HL-60/S4 treated with phorbol 12-myristate 13-acetate at 8.2 ng/mL for 4 days and 3 days (cell line): ENCODE data around the gene INHBE.

Experiments used
- in situ Hi-C: fragments of 300-500 bp; cut with MboI; formaldehyde crosslinking; loops from 2 replicates; pipeline ENCODE4 v1.15.0; 2022; ENCODE audit warnings: low sequenced_read_pairs

INHBE gene

GRCh38 chr12:57472391-57472790 is 17.3 kb downstream of the INHBE start:
- in situ Hi-C loops = loop anchor here (25.0 kb wide), 1 partner anchor 385 kb away; the partner anchor contains the start of genes NAB2 and NEMP1

- in situ Hi-C loops = loop anchor here (25.0 kb wide), 1 partner anchor 386 kb away; the partner anchor contains the start of genes NAB2 and NEMP1
Measured at GRCh38 chr12:57473392-57473791, 18.3 kb downstream of the INHBE start.

GRCh38 chr12:57473886-57474285 is 18.8 kb downstream of the INHBE start:
- in situ Hi-C loops = loop anchor here (25.0 kb wide), 1 partner anchor 387 kb away; the partner anchor contains the start of genes NAB2 and NEMP1

GRCh38 chr12:57474430-57474829 is 19.3 kb downstream of the INHBE start:
- in situ Hi-C loops = loop anchor here (25.0 kb wide), 1 partner anchor 387 kb away; the partner anchor contains the start of genes NAB2 and NEMP1

- in situ Hi-C loops = loop anchor here (25.0 kb wide), 1 partner anchor 388 kb away; the partner anchor contains the start of genes NAB2 and NEMP1
Measured at GRCh38 chr12:57474862-57475261, 19.8 kb downstream of the INHBE start.

- in situ Hi-C loops = no loop called here
Measured at GRCh38 chr12:57475271-57476161, 20.4 kb downstream of the INHBE start.

GRCh38 chr12:57476162-57476992 is 21.3 kb downstream of the INHBE start:
- in situ Hi-C loops = no loop called here

- in situ Hi-C loops = no loop called here
Measured at GRCh38 chr12:57476993-57477709, 22.0 kb downstream of the INHBE start.

- in situ Hi-C loops = no loop called here
Measured at GRCh38 chr12:57477710-57478681, 22.9 kb downstream of the INHBE start.

- in situ Hi-C loops = no loop called here
Measured at GRCh38 chr12:57479043-57479375, 23.9 kb downstream of the INHBE start.

GRCh38 chr12:57479376-57480115 is 24.4 kb downstream of the INHBE start, which contains the start of gene ARHGAP9:
Gene ARHGAP9, minus strand, starts transcription at chr12:57479866. Its CDS starts 460 bp downstream, at chr12:57479406.
- in situ Hi-C loops = no loop called here

- in situ Hi-C loops = no loop called here
Measured at GRCh38 chr12:57481671-57482070, 26.6 kb downstream of the INHBE start.

GRCh38 chr12:57483466-57483865 is 28.4 kb downstream of the INHBE start:
- in situ Hi-C loops = no loop called here

GRCh38 chr12:57485695-57486094 is 30.6 kb downstream of the INHBE start:
- in situ Hi-C loops = no loop called here

- in situ Hi-C loops = no loop called here
Measured at GRCh38 chr12:57487055-57487596, 32.0 kb downstream of the INHBE start.

- in situ Hi-C loops = no loop called here
Measured at GRCh38 chr12:57487597-57488401, 32.7 kb downstream of the INHBE start, which contains the start of gene MARS1. Gene MARS1, plus strand, starts transcription at chr12:57488068. Its CDS starts 23 bp downstream, at chr12:57488091.

GRCh38 chr12:57488402-57489156 is 33.5 kb downstream of the INHBE start:
- in situ Hi-C loops = no loop called here
